Fibroblast of lung (primary cell): Measurements from ENCODE around the gene NUDC. TPM values are rescaled to one million over a fixed set of nuclear protein-coding genes. Genes with fewer than 3 reads are reported as not detected.

Experiments used
- polyA plus RNA-seq, 2 donors: library from polyadenylated mRNA; depleted of rRNA in 1 of 2; stranded (reverse) in 1 of 2; unstranded in 1 of 2; fragments of >200 nt; gene quantifications; 2 replicates each; pipeline ENCODE4 v1.2.1, GENCODE V29; 2011 to 2012; ENCODE audit warnings: missing spikeins in 1 of 2
- total RNA-seq: library from RNA; depleted of rRNA; stranded (reverse); fragments of >200 nt; gene quantifications from 2 replicates; pipeline ENCODE4 v1.2.1, GENCODE V29; 2014

The NUDC gene
- total and polyA plus RNA-seq, 2 donors (not counting 1 experiment from before 2014, with no cell fraction given): 21.5 to 41.5 TPM

Other genes with a start within 250 kb of the NUDC start
- 10.3 and 16.0 TPM in 2 replicates for gene ARID1A, start 225.7 kb upstream of the NUDC start, total RNA-seq
- gene ARID1A, start 225.7 kb upstream of the NUDC start, polyA plus RNA-seq: 12.9 and 18.0 TPM in 2 replicates
- 17.2 and 29.6 TPM in 2 replicates for gene PIGV, start 133.8 kb upstream of the NUDC start, total RNA-seq
- gene PIGV, start 133.8 kb upstream of the NUDC start, polyA plus RNA-seq: 10.4 and 13.3 TPM in 2 replicates
- gene ZDHHC18, start 95.1 kb upstream of the NUDC start, total RNA-seq: 4.6 and 6.3 TPM in 2 replicates
- gene ZDHHC18, start 95.1 kb upstream of the NUDC start, polyA plus RNA-seq: 16.9 and 22.3 TPM in 2 replicates
- under 0.01 TPM in 1 of 2 replicates, not detected in the other for gene SFN, start 58.6 kb upstream of the NUDC start, total RNA-seq
- gene SFN, start 58.6 kb upstream of the NUDC start, polyA plus RNA-seq: 0.19 and 0.34 TPM in 2 replicates
- 9.0 and 12.2 TPM in 2 replicates for gene GPN2, start 31.5 kb upstream of the NUDC start, total RNA-seq
- 21.5 and 32.6 TPM in 2 replicates for gene GPN2, start 31.5 kb upstream of the NUDC start, polyA plus RNA-seq
- gene GPATCH3, start 21.3 kb upstream of the NUDC start, total RNA-seq: 10.8 and 11.4 TPM in 2 replicates
- gene GPATCH3, start 21.3 kb upstream of the NUDC start, polyA plus RNA-seq: 4.9 and 5.1 TPM in 2 replicates
- gene NR0B2, start 7.8 kb upstream of the NUDC start, total RNA-seq: not detected in 2 replicates
- not detected in 2 replicates for gene NR0B2, start 7.8 kb upstream of the NUDC start, polyA plus RNA-seq
- not detected in 2 replicates for gene KDF1, start 38.7 kb downstream of the NUDC start, total RNA-seq
- gene KDF1, start 38.7 kb downstream of the NUDC start, polyA plus RNA-seq: 0.05 TPM in 1 of 2 replicates, not detected in the other
- 10.8 and 16.2 TPM in 2 replicates for gene TRNP1, start 71.9 kb downstream of the NUDC start, total RNA-seq
- 32.6 and 66.9 TPM in 2 replicates for gene TRNP1, start 71.9 kb downstream of the NUDC start, polyA plus RNA-seq
- 0.50 and 1.0 TPM in 2 replicates for gene TENT5B, start 91.1 kb downstream of the NUDC start, total RNA-seq
- 1.9 and 9.3 TPM in 2 replicates for gene TENT5B, start 91.1 kb downstream of the NUDC start, polyA plus RNA-seq
- gene SLC9A1, start 233.4 kb downstream of the NUDC start, total RNA-seq: 3.9 and 10.4 TPM in 2 replicates
- gene SLC9A1, start 233.4 kb downstream of the NUDC start, polyA plus RNA-seq: 4.9 and 9.5 TPM in 2 replicates